ENCODE data around the gene KIF26B. TPM values are rescaled to one million over a fixed set of nuclear protein-coding genes. Genes with fewer than 3 reads are reported as not detected.
A peak's percentile ranks its signal among the peaks of the same experiment; 100 is the strongest.
"Not testable (repeated sequence)": the region's sequence is repeated elsewhere in the genome, so short reads cannot be mapped to it uniquely, and the experiment has no call there.

The KIF26B gene
- total RNA-seq, 2 donors from 2014 or later: 0.12 to 0.13 TPM

- DNase-seq (no peak), ATAC-seq (no peak)
- intact Hi-C loops (cut with DNase I): no loop called here
Measured at GRCh38 chr1:245652660-245653427, 498.1 kb downstream of the KIF26B start.

DNA sequence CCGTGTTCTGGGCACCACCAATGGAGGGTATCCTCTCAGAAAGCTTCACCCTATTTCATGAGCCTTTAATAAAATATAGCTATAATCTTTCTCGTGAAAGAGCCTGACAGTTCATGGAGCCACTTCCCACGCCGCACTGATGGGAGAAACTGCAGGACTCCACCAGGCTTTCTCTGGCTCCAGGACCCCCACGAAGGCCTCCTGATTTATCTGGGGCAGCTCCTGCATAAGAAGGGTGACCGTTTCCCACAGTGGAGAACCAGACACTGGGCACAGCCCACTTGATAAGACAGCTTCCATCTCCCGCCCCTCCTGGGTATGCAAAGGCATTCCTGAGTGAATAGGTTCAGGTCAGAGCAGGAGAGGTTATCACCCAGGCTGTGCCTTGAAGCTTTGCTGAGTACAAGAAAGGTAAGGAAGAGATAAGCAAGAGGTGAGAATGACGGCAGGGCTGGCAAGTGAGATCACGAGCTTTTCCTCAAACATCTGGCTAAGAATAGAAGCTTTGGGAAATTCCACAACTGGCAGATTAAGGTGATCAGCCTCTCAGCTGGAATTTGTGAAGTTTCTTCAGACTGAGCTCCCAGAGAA lies 499.8 kb downstream of the KIF26B start:
- ATAC-seq (peak; percentile 41 to 93), DNase-seq (no peak)
- intact Hi-C loops (cut with DNase I): no loop called here

GRCh38 chr1:245656189-245656717 lies 501.5 kb downstream of the KIF26B start:
- no peak for DNase-seq
- intact Hi-C loops (cut with DNase I): no loop called here
- no peak for ATAC-seq

DNA sequence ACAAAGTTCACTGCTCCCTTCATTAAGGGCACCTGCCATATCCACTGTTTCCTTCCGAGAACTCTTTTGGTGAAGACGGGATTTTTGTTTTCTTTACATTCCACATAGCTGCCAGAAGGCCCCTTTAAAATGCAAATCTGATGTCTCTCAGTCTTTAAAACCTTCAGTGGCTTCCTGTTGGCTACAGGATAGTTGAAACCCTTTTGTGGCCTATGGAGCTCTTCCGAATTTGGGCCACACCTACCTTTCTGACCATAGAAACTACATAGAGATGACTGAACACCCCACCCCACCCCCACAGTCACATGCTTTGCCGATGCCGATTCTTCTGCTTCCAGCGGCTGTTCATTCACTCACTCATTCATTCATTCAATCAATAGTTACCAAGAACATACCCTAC lies 502.6 kb downstream of the KIF26B start:
- intact Hi-C loops (cut with DNase I): no loop called here
- ATAC-seq: no peak
- DNase-seq: no peak

DNA sequence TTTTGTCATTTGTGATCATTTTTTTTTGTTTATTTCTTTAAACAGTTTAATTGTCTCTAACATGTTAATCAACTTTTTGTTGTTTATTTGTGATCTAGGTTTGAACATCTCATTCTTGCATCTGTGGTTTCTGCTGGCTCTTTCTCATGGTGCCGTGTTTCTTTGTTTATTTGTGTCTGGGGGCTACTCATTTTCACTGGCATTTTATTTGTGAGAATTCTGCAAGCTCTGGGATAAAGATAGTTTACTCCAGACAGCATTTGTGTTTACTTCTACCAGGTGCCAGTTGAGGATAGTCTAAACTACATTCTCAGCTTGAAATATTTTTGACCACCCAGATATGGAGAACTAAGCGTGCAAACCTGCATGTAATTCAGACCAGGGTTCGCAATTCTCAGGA lies 508.6 kb downstream of the KIF26B start:
- intact Hi-C loops (cut with DNase I): no loop called here
- no peak for DNase-seq

GRCh38 chr1:245663841-245664240 lies 509.1 kb downstream of the KIF26B start:
- no peak for DNase-seq
- intact Hi-C loops (cut with DNase I): no loop called here
- ATAC-seq: no peak

More for the DNA sequence above, 508.6 kb downstream of the KIF26B start:
- no peak for ATAC-seq

- ATAC-seq: no peak
- intact Hi-C loops (cut with DNase I): no loop called here
- no peak for DNase-seq
Measured at GRCh38 chr1:245666412-245666811, 511.6 kb downstream of the KIF26B start.

DNA sequence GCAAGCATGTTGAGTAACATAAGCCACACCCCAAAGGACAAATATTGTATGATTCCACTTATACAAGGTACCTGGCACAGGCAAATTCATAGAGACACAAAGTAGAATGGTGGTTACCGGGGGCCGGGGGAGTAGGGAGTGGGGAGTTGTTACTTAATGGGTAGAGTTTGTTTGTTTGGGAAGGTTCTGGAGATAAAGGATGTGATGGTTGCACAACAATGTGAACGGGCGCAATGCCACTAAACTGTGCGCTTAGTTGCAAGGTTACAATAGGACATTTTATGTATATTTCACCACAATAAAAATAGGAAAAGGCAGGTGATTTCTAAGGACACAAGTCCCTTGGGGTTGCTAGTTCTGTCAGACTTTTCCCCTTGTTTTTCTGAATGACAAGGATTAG lies 516.6 kb downstream of the KIF26B start:
- no peak for DNase-seq
- no peak for ATAC-seq
- intact Hi-C loops (cut with DNase I): no loop called here

DNA sequence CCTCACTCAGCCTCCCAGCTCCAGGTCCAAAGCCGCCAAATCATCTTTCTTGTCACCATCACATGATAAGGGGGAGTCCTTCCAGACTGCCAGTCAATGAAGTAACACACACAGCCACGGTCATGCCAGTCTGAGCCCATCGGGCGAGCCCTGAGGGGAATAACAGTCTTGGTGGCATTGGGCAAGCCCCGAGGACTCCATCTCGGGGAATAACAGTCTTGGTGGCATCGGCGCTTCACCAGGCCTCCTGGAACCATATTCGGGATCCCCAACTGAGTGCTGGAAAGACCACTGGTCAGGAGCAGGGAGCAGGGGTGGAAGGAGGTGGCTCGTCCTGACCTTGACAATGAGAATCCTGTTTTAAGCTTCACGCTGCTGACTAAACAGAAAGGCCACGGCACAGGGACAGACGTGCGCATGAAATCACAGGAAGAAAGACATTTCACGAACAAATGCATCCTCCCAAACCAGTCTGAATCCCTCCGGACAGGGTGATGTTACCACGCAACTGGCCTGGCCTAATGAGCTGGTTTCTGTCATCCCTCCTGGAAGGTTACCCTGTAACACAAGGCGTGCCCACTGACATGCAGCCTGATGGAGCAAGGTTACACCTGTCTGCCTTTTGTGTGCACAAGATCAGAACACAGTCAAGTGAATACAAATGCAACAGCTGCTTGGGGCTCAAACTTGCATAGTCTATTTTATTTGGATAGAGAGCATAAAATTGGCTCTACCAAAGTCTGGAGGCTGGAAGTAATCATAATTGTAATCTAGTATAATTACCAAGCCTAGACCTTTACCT lies 517.4 kb downstream of the KIF26B start:
- intact Hi-C loops (cut with DNase I): no loop called here
- no peak for ATAC-seq
- no peak for DNase-seq

GRCh38 chr1:245672836-245673656 lies 518.3 kb downstream of the KIF26B start:
- ATAC-seq; intact Hi-C loops (cut with DNase I); DNase-seq: not testable (repeated sequence)

DNA sequence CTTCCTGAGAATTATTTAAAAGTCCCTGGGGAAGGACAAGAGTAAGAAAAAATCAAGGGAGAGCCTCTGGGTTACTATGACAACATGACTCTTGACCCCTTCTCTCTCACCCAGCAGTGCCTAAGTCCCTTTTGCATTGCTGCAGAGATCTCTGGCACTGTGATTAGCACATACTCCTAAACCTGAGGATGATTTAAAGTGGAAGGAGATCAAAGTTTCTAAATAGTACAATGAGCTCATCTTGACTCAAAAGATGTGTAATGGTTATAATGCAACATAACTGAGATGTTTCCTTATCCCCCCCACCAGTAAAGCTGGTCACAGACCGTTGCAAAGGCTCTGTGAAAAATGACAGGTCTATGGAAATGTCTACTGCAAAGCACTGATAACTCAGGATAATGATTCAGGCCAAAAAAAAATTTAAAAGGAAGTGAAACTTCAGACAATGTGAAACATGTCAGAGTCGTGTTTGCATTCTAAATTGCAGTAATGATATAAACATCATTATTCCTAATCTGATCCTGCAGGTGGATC lies 519.2 kb downstream of the KIF26B start:
- no peak for ATAC-seq
- intact Hi-C loops (cut with DNase I): no loop called here
- DNase-seq: no peak

GRCh38 chr1:245677461-245678240 lies 522.9 kb downstream of the KIF26B start:
- intact Hi-C loops (cut with DNase I): no loop called here
- ATAC-seq (no peak), DNase-seq (no peak)

GRCh38 chr1:245678860-245679411 lies 524.2 kb downstream of the KIF26B start:
- intact Hi-C loops (cut with DNase I): no loop called here
- ATAC-seq (no peak), DNase-seq (no peak)

GRCh38 chr1:245679821-245680780 lies 525.3 kb downstream of the KIF26B start:
- intact Hi-C loops (cut with DNase I): no loop called here
- no peak for DNase-seq
- no peak for ATAC-seq

- intact Hi-C loops (cut with DNase I): no loop called here
- DNase-seq (no peak), ATAC-seq (peak; percentile 62 to 69)
Measured at GRCh38 chr1:245682638-245683628, 528.1 kb downstream of the KIF26B start.
